NB4 (cell line): ENCODE results near the gene TTLL12.
A peak's percentile ranks its signal among the peaks of the same experiment; 100 is the strongest.

Source experiments
- DNase-seq: peaks from one replicate; pipeline ENCODE4 v3.0.0; 2010; ENCODE audit warnings: low read depth
- H3K4me3 ChIP-seq: one replicate; pipeline ENCODE4 v1.5.1; 2011; ENCODE audit warnings: mild to moderate bottlenecking, low read depth, low read length, moderate library complexity
- CTCF ChIP-seq: IDR thresholded peaks from one replicate; pipeline ENCODE4 v1.5.1; 2012; ENCODE audit warnings: low read depth, low read length
- MAX ChIP-seq: IDR thresholded peaks from 2 replicates; pipeline ENCODE4 v1.6.1; 2011; ENCODE audit warnings: low read depth, low read length
- MYC ChIP-seq: IDR thresholded peaks from 2 replicates; pipeline ENCODE4 v1.6.1; 2011; ENCODE audit warnings: low read depth, low read length
- POLR2A ChIP-seq: IDR thresholded peaks from 2 replicates; pipeline ENCODE4 v1.6.1; 2011; ENCODE audit warnings: mild to moderate bottlenecking; ENCODE audit not compliant: insufficient read length; ENCODE audit errors: extremely low read depth

Gene TTLL12

GRCh38 chr22:43159484-43160178 is 27.3 kb downstream of the TTLL12 start:
- DNase-seq, result no peak
- TF ChIP-seq MYC (no peak), POLR2A (no peak), CTCF (peak; percentile 37), MAX (no peak)
- no peak overlapping the region for H3K4me3 ChIP-seq

GRCh38 chr22:43158778-43159483 is 28.0 kb downstream of the TTLL12 start:
- no peak overlapping the region for H3K4me3 ChIP-seq
- no peak for DNase-seq
- TF ChIP-seq MAX, result no peak

GRCh38 chr22:43157874-43158546 is 28.9 kb downstream of the TTLL12 start:
- no peak for DNase-seq
- no peak for TF ChIP-seq CTCF
- TF ChIP-seq POLR2A, result no peak
- TF ChIP-seq MYC, result no peak
- TF ChIP-seq MAX, result no peak
- H3K4me3 ChIP-seq, result no peak overlapping the region

GRCh38 chr22:43156413-43156812 is 30.5 kb downstream of the TTLL12 start:
- TF ChIP-seq POLR2A (no peak), CTCF (no peak), MYC (no peak), MAX (no peak)
- H3K4me3 ChIP-seq, result no peak overlapping the region
- DNase-seq, result no peak

GRCh38 chr22:43155789-43156188 is 31.1 kb downstream of the TTLL12 start:
- no peak for TF ChIP-seq MAX
- TF ChIP-seq CTCF, result no peak
- TF ChIP-seq POLR2A, result no peak
- no peak for TF ChIP-seq MYC
- no peak for DNase-seq
- H3K4me3 ChIP-seq, result no peak overlapping the region

- no peak for DNase-seq
- no peak overlapping the region for H3K4me3 ChIP-seq
- TF ChIP-seq MYC (no peak), POLR2A (no peak), CTCF (no peak), MAX (no peak)
These were observed 31.9 kb downstream of the TTLL12 start for GRCh38 chr22:43154887-43155536.
